HepG2 (cell line): Measurements from ENCODE around the gene DUT. TPM values are rescaled to one million over a fixed set of nuclear protein-coding genes. Genes with fewer than 3 reads are reported as not detected.

Source experiments
- DR1 ChIP-seq: sonication (generic); formaldehyde crosslinking; IDR thresholded peaks from 2 replicates; pipeline ENCODE4 v1.8.0; 2021; ENCODE audit warnings: mild to moderate bottlenecking, missing genetic modification reagents, inconsistent platforms
- ESRRA ChIP-seq: sonication (generic); formaldehyde crosslinking; IDR thresholded peaks from 2 replicates; pipeline ENCODE4 v1.5.1; 2020; ENCODE audit warnings: mild to moderate bottlenecking, low read depth, missing genetic modification reagents
- ETV5 ChIP-seq: IDR thresholded peaks from 2 replicates; pipeline ENCODE4 v1.6.1; 2018; ENCODE audit warnings: missing biosample characterization, missing genetic modification reagents, inconsistent platforms, borderline replicate concordance
- FOXA3 ChIP-seq: IDR thresholded peaks from 2 replicates; pipeline ENCODE4 v1.6.1; 2016; ENCODE audit warnings: missing genetic modification reagents, missing compliant biosample characterization
- HMGXB4 ChIP-seq, 2 experiments: sonication (generic) in 1 of 2; formaldehyde crosslinking in 1 of 2; IDR thresholded peaks; 2 replicates each; pipeline versions ENCODE4 v1.4.0 to v1.6.1; 2018 to 2020; ENCODE audit warnings: missing genetic modification reagents in 2 of 2, borderline replicate concordance in 1 of 2, low read depth in 1 of 2, mild to moderate bottlenecking in 1 of 2, missing biosample characterization in 1 of 2
- HNF1B ChIP-seq: sonication (generic); formaldehyde crosslinking; IDR thresholded peaks from 2 replicates; pipeline ENCODE4 v1.5.1; 2020; ENCODE audit warnings: mild to moderate bottlenecking, moderate library complexity, missing genetic modification reagents
- HNF4A ChIP-seq: sonication (generic); formaldehyde crosslinking; IDR thresholded peaks from 2 replicates; pipeline ENCODE4 v1.4.0; 2020; ENCODE audit warnings: missing genetic modification reagents
- KDM4B ChIP-seq: sonication (generic); formaldehyde crosslinking; IDR thresholded peaks from 2 replicates; pipeline ENCODE4 v1.4.0; 2020; ENCODE audit warnings: missing genetic modification reagents
- MXD1 ChIP-seq: sonication (generic); formaldehyde crosslinking; IDR thresholded peaks from 2 replicates; pipeline ENCODE4 v1.4.0; 2020; ENCODE audit warnings: mild to moderate bottlenecking, missing genetic modification reagents
- NCOR1 ChIP-seq: fragments of 200-600 bp; sonication (generic); IDR thresholded peaks from 2 replicates; pipeline ENCODE4 v1.7.0; 2017; ENCODE audit warnings: antibody characterized with exemption, low read length, borderline replicate concordance
- NFE2 ChIP-seq: sonication (generic); formaldehyde crosslinking; IDR thresholded peaks from 2 replicates; pipeline ENCODE4 v1.4.0; 2020; ENCODE audit warnings: missing genetic modification reagents
- NFYB ChIP-seq: sonication (generic); formaldehyde crosslinking; IDR thresholded peaks from 2 replicates; pipeline ENCODE4 v1.4.0; 2020; ENCODE audit warnings: missing genetic modification reagents
- UBTF ChIP-seq: sonication (generic); formaldehyde crosslinking; IDR thresholded peaks from 2 replicates; pipeline ENCODE4 v1.4.0; 2020; ENCODE audit warnings: mild to moderate bottlenecking, missing genetic modification reagents
- ZBTB26 ChIP-seq: IDR thresholded peaks from 2 replicates; pipeline ENCODE4 v1.6.1; 2016; ENCODE audit warnings: missing compliant biosample characterization, missing genetic modification reagents, borderline replicate concordance
- ZFAT ChIP-seq: sonication (generic); formaldehyde crosslinking; conservative IDR thresholded peaks from 2 replicates; pipeline ENCODE4 v1.8.1; 2023; ENCODE audit warnings: missing genetic modification reagents, inconsistent platforms
- ZIK1 ChIP-seq: sonication (generic); formaldehyde crosslinking; IDR thresholded peaks from 2 replicates; pipeline ENCODE4 v1.5.0; 2020; ENCODE audit warnings: mild to moderate bottlenecking, low read depth, missing genetic modification reagents, borderline replicate concordance
- ZKSCAN8 ChIP-seq: IDR thresholded peaks from 2 replicates; pipeline ENCODE4 v1.6.1; 2016; ENCODE audit warnings: borderline replicate concordance, missing genetic modification reagents, missing compliant biosample characterization
- ZMYM3 ChIP-seq: sonication (generic); formaldehyde crosslinking; IDR thresholded peaks from 2 replicates; pipeline ENCODE4 v1.5.1; 2020; ENCODE audit warnings: mild to moderate bottlenecking, missing genetic modification reagents
- ZNF251 ChIP-seq: sonication (generic); formaldehyde crosslinking; IDR thresholded peaks from 2 replicates; pipeline ENCODE4 v1.9.0; 2021; ENCODE audit warnings: mild to moderate bottlenecking, missing genetic modification reagents
- ZSCAN30 ChIP-seq: sonication (generic); formaldehyde crosslinking; IDR thresholded peaks from 2 replicates; pipeline ENCODE4 v1.5.0; 2020; ENCODE audit warnings: mild to moderate bottlenecking, missing genetic modification reagents
- ZZZ3 ChIP-seq: sonication (generic); formaldehyde crosslinking; IDR thresholded peaks from 2 replicates; pipeline ENCODE4 v1.4.0; 2020; ENCODE audit warnings: missing genetic modification reagents, mild to moderate bottlenecking, borderline replicate concordance
- polyA plus RNA-seq, 8 experiments: library from polyadenylated mRNA; depleted of rRNA in 3 of 8; stranded (reverse) in 7 of 8; unstranded in 1 of 8; fragments of >200 nt; fragmentation: Illumina TruSeq in 4 of 8; extraction: Trizol in 4 of 8; gene quantifications; 2 replicates each; pipeline versions ENCODE4 v1.2.1 to v1.2.3, GENCODE V29; 2011 to 2016; ENCODE audit warnings: low read depth in 4 of 8, missing spikeins in 1 of 8, mixed read lengths in 1 of 8; ENCODE audit not compliant: insufficient read depth in 1 of 8
- total RNA-seq, 5 experiments: library from RNA; depleted of rRNA; stranded (reverse); fragments of >200 nt; fragmentation: Illumina TruSeq; extraction: Trizol; gene quantifications; 2 replicates each; pipeline ENCODE4 v1.2.3, GENCODE V29; 2016; ENCODE audit warnings: low read depth in 1 of 5

DUT gene
- total and polyA plus RNA-seq, 2 of the 13 experiments (the other 11 are each of a cell fraction or from before 2014, with no cell fraction given) = 36.7 to 131 TPM

- TF ChIP-seq ESRRA (CRISPR knock-in tag) (no peak), DR1 (CRISPR knock-in tag) (peak; percentile 36; the same call in 1 of the 2 replicates), FOXA3 (CRISPR knock-in tag) (peak; percentile 29), ZFAT (no peak), NFE2 (CRISPR knock-in tag) (no peak), UBTF (CRISPR knock-in tag) (peak; percentile 93), ZKSCAN8 (CRISPR knock-in tag) (0 out of 2 replicates have a peak, but pooled peaks have one; percentile 17), KDM4B (CRISPR knock-in tag) (no peak), ZSCAN30 (CRISPR knock-in tag) (no peak), MXD1 (CRISPR knock-in tag) (peak; percentile 49; the same call in 1 of the 2 replicates), NFYB (CRISPR knock-in tag) (0 out of 2 replicates have a peak, but pooled peaks have one; percentile 20), NCOR1 (no peak), ZNF251 (CRISPR knock-in tag) (no peak), HMGXB4 (CRISPR knock-in tag; IDR thresholded peaks at IDR 0.05; ENCODE audit: borderline replicate concordance in 1 of 2, low read depth in 1 of 2) (peak; percentile 84 to 88; a peak in 3 of 4 replicates), ZMYM3 (CRISPR knock-in tag) (no peak), HNF4A (CRISPR knock-in tag) (no peak; the same call in 1 of the 2 replicates), ZIK1 (no peak), ZBTB26 (no peak), ZZZ3 (CRISPR knock-in tag) (no peak), HNF1B (CRISPR knock-in tag) (peak; percentile 31; the same call in 1 of the 2 replicates), ETV5 (CRISPR knock-in tag) (peak; percentile 43; the same call in 1 of the 2 replicates)
Measured at GRCh38 chr15:48330855-48331795, at the start of gene DUT (continued).
